ENCODE results near the gene TMEM53.

DNA sequence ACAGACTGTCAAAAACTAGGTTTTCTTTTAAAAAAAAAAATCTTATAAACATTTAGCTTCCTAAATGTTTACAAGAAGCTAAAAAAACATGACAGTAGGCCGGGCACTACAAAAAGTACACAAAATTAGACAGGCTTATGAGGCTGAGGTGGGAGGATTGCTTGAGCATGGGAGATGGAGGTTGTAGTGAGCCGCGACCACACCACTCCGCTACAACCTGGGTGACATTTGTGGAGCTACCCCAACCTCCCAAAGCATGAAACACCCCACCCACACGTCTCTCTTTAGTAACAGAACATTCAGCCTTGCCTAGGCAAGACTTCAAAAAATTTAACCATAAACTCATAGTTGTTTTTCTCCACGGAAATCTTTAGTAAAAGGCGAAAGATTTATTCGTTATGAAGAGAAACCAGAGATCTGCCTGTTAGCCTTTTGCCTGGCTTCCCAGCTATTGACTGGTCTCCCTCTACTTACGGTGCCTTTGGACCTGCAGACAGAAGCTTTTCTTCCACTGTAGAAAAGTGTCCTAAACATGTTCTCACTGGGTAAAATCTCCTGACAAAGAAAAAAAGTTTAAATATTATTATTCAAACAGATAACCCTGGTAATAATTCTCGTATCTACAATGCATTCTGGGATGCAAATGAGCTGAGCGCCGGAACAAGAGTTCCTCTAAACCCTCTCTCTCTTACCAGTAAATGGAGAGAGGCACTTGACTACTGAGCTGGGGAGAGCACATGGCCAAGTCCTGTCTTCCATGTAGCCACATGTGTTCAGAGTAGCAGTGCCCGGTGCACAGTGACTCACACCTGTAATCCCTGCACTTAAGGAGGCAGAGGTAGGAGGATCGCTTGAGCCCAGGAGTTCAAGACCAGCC, 47.4 kb upstream of the TMEM53 start:
- TF ChIP-seq, protein P1, sequence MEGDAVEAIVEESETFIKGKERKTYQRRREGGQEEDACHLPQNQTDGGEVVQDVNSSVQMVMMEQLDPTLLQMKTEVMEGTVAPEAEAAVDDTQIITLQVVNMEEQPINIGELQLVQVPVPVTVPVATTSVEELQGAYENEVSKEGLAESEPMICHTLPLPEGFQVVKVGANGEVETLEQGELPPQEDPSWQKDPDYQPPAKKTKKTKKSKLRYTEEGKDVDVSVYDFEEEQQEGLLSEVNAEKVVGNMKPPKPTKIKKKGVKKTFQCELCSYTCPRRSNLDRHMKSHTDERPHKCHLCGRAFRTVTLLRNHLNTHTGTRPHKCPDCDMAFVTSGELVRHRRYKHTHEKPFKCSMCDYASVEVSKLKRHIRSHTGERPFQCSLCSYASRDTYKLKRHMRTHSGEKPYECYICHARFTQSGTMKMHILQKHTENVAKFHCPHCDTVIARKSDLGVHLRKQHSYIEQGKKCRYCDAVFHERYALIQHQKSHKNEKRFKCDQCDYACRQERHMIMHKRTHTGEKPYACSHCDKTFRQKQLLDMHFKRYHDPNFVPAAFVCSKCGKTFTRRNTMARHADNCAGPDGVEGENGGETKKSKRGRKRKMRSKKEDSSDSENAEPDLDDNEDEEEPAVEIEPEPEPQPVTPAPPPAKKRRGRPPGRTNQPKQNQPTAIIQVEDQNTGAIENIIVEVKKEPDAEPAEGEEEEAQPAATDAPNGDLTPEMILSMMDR (IDR thresholded peaks at IDR 0.05), result no peak
- TF ChIP-seq POLR2A (IDR thresholded peaks at IDR 0.05) (peak; percentile 80), POLR2AphosphoS5 (IDR thresholded peaks at IDR 0.05) (peak in 2 of 3 donors; percentile 11 to 83)

All from breast epithelium (tissue), 3 donors.